GM12891 (cell line): ENCODE measurements around the gene AAK1.

Experiments
- PAX5 ChIP-seq: IDR thresholded peaks from 2 replicates; pipeline ENCODE4 v1.6.1; 2011; ENCODE audit warnings: low read length, moderate library complexity, mild to moderate bottlenecking; ENCODE audit not compliant: insufficient read depth, severe bottlenecking
- POLR2A ChIP-seq: IDR thresholded peaks from 2 replicates; pipeline ENCODE4 v1.6.1; 2011; ENCODE audit warnings: low read depth, low read length, control low read depth
- POLR2AphosphoS5 ChIP-seq: IDR thresholded peaks from 2 replicates; pipeline ENCODE4 v1.6.1; 2011; ENCODE audit warnings: low read depth, low read length, control low read depth
- TAF1 ChIP-seq: IDR thresholded peaks from 2 replicates; pipeline ENCODE4 v1.6.1; 2011; ENCODE audit warnings: low read depth, low read length, control low read depth

DNA sequence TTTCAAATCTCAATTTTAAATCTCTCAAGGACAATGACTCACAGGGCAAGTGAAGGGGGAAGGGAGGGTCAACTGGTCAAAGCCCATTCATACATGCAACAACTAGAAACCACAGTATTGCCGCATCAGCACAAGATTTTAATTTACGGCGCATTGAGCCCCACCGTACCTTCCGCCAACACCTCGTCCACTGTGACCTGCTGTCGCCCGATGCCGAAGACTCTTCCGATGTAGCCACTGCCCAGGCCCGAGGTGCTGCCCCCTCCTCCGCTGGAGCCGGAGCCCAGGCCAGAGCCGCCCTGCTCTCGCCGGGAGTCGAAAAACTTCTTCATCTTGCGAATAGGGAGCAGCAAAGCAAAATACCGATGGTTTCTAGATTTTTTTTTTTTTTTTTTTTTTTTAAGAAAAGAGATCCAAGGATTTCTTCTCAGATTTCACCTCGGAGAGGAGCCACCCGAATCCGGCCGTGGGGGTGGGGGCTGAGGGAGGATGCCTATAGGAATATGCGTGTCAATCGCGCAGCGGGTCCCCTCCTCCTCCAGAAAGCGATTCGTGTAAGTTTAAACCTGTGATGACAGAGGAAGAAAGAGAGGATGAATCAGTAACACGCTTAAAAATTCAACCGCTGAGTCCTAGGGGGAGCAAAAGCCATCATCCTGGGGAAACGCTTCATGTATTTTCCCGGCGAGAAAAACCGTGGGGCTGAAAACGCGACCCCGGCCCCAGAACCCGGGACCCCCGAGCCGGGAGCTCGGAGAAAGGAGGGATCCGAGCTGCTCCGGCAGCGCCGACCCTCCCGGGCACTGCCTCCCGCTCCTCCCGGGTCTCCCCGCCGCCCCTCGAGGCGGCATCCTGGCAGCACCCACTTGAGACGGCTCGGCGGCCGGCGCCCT is 584 bp downstream of the AAK1 start:
- TF ChIP-seq POLR2AphosphoS5 (no peak), TAF1 (no peak), POLR2A (no peak), PAX5 (no peak)
